ENCODE measurements around the gene CSTA. TPM values are rescaled to one million over a fixed set of nuclear protein-coding genes. Genes with fewer than 3 reads are reported as not detected.

Gene CSTA
- total RNA-seq, 2 experiments from 2014 or later = not detected

GRCh38 chr3:122332551-122332950 lies 7.5 kb downstream of the CSTA start:
- ATAC-seq (no peak), DNase-seq (no peak)
- no peaks in the 10 kb centered on the region for H3K9me3 Mint-ChIP-seq
- H3K4me1 Mint-ChIP-seq (ENCODE audit: low read depth) = no peaks in the 10 kb centered on the region
- H3K27me3 Mint-ChIP-seq = peaks cover 12% of the 10 kb centered on the region
- POLR2A ChIA-PET = no interaction called here
- no peaks in the 10 kb centered on the region for H3K36me3 Mint-ChIP-seq (ENCODE audit: low read depth)
- intact Hi-C loops (cut with micrococcal nuclease) = no loop called here
- H3K4me3 Mint-ChIP-seq = no peak overlapping the region
- no peak for TF ChIP-seq CTCF (IDR thresholded peaks at IDR 0.05)
- CTCF ChIA-PET = no interaction called here
- H3K27ac Mint-ChIP-seq = no peak overlapping the region

GRCh38 chr3:122342803-122343202 lies 17.8 kb downstream of the CSTA start:
- CTCF ChIA-PET = interaction anchor here (1.1 kb wide), 1 partner anchor 11 kb away, joined by 3 read pairs; no protein-coding TSS in a partner anchor
- TF ChIP-seq CTCF (IDR thresholded peaks at IDR 0.05) = no peak
- POLR2A ChIA-PET = no interaction called here
- no peaks in the 10 kb centered on the region for H3K4me1 Mint-ChIP-seq (ENCODE audit: low read depth)
- H3K27ac Mint-ChIP-seq = no peak overlapping the region
- no peaks in the 10 kb centered on the region for H3K27me3 Mint-ChIP-seq
- ATAC-seq = no peak
- intact Hi-C loops (cut with micrococcal nuclease) = no loop called here
- H3K4me3 Mint-ChIP-seq = no peak overlapping the region
- no peak for DNase-seq
- no peaks in the 10 kb centered on the region for H3K36me3 Mint-ChIP-seq (ENCODE audit: low read depth)
- H3K9me3 Mint-ChIP-seq = no peaks in the 10 kb centered on the region

- no peak overlapping the region for H3K4me3 Mint-ChIP-seq
- intact Hi-C loops (cut with micrococcal nuclease) = no loop called here
- no peak for TF ChIP-seq CTCF (IDR thresholded peaks at IDR 0.05)
- no peaks in the 10 kb centered on the region for H3K9me3 Mint-ChIP-seq
- H3K36me3 Mint-ChIP-seq (ENCODE audit: low read depth) = no peaks in the 10 kb centered on the region
- no peak for DNase-seq
- peaks cover 2% of the 10 kb centered on the region for H3K27me3 Mint-ChIP-seq
- H3K27ac Mint-ChIP-seq = no peak overlapping the region
- ATAC-seq = no peak
- POLR2A ChIA-PET = no interaction called here
- no peaks in the 10 kb centered on the region for H3K4me1 Mint-ChIP-seq (ENCODE audit: low read depth)
- CTCF ChIA-PET = interaction anchor here (1.1 kb wide), 1 partner anchor 10 kb away, joined by 3 read pairs; no protein-coding TSS in a partner anchor
Measured at GRCh38 chr3:122343654-122344053, 18.6 kb downstream of the CSTA start.

GRCh38 chr3:122349171-122349570 lies 24.1 kb downstream of the CSTA start:
- DNase-seq (no peak), ATAC-seq (no peak)
- TF ChIP-seq CTCF (IDR thresholded peaks at IDR 0.05) = no peak
- H3K9me3 Mint-ChIP-seq = no peaks in the 10 kb centered on the region
- H3K27ac Mint-ChIP-seq = no peak overlapping the region
- peaks cover 2% of the 10 kb centered on the region for H3K27me3 Mint-ChIP-seq
- ChIA-PET POLR2A (interaction anchor here (0.9 kb wide), 1 partner anchor 8 kb away, joined by 4 read pairs; no protein-coding TSS in a partner anchor), CTCF (interaction anchor here (0.7 to 0.9 kb wide), 2 partner anchors 11 to 14 kb away, joined by 3 to 5 read pairs; no protein-coding TSS in a partner anchor)
- no peaks in the 10 kb centered on the region for H3K36me3 Mint-ChIP-seq (ENCODE audit: low read depth)
- no peaks in the 10 kb centered on the region for H3K4me1 Mint-ChIP-seq (ENCODE audit: low read depth)
- intact Hi-C loops (cut with micrococcal nuclease) = no loop called here
- H3K4me3 Mint-ChIP-seq = no peak overlapping the region

GRCh38 chr3:122350814-122351418 lies 25.9 kb downstream of the CSTA start:
- DNase-seq = peak; percentile 48
- peak; percentile 66 for ATAC-seq
- CTCF ChIA-PET = no interaction called here
- Mint-ChIP-seq H3K9me3 (no peaks in the 10 kb centered on the region), H3K27me3 (peaks cover 2% of the 10 kb centered on the region), H3K4me3 (no peak overlapping the region), H3K4me1 (ENCODE audit: low read depth) (no peaks in the 10 kb centered on the region), H3K36me3 (ENCODE audit: low read depth) (no peaks in the 10 kb centered on the region), H3K27ac (no peak overlapping the region)
- intact Hi-C loops (cut with micrococcal nuclease) = no loop called here
- POLR2A ChIA-PET = no interaction called here
- TF ChIP-seq CTCF (IDR thresholded peaks at IDR 0.05) = no peak
